ENCODE measurements around the gene UROC1. TPM values are rescaled to one million over a fixed set of nuclear protein-coding genes. Genes with fewer than 3 reads are reported as not detected.

The UROC1 gene
- total and polyA plus RNA-seq, 8 donors, result not detected

GRCh38 chr3:126514161-126514560, 3.4 kb downstream of the UROC1 start:
- Histone ChIP-seq H3K9me3 (no peaks in the 10 kb centered on the region), H3K4me3 (no peak overlapping the region), H3K27me3 (peaks cover 0 to 10% (median 0%) of the 10 kb centered on the region in 3 donors), H3K27ac (no peak overlapping the region), H3K36me3 (no peaks in the 10 kb centered on the region), H3K4me1 (no peaks in the 10 kb centered on the region)
- no peak for DNase-seq
- no peak for TF ChIP-seq POLR2A (IDR thresholded peaks at IDR 0.05)
- no peak for TF ChIP-seq EP300 (IDR thresholded peaks at IDR 0.05)
- no peak for TF ChIP-seq CTCF (IDR thresholded peaks at IDR 0.05)
- TF ChIP-seq POLR2AphosphoS5 (IDR thresholded peaks at IDR 0.05), result no peak
- WGBS, 5 donors, result 77 to 87% (median 85%) methylated on average over 11 of the region's 11 CpGs
- intact Hi-C loops (cut with DNase I; ENCODE audit: low total_unique reads), result no loop called here

GRCh38 chr3:126512916-126513650, 4.5 kb downstream of the UROC1 start:
- intact Hi-C loops (cut with DNase I; ENCODE audit: low total_unique reads), result no loop called here
- WGBS, 5 donors, result 69 to 89% (median 82%) methylated on average over 10 to 12 of the region's 12 CpGs
- Histone ChIP-seq H3K27ac (no peak overlapping the region), H3K4me1 (no peaks in the 10 kb centered on the region), H3K27me3 (peaks cover 0 to 10% (median 0%) of the 10 kb centered on the region in 3 donors), H3K9me3 (no peaks in the 10 kb centered on the region), H3K36me3 (no peaks in the 10 kb centered on the region), H3K4me3 (no peak overlapping the region)
- TF ChIP-seq POLR2A (IDR thresholded peaks at IDR 0.05) (no peak), CTCF (IDR thresholded peaks at IDR 0.05) (no peak), EP300 (IDR thresholded peaks at IDR 0.05) (no peak), POLR2AphosphoS5 (IDR thresholded peaks at IDR 0.05) (no peak)
- no peak for DNase-seq

- H3K4me1 ChIP-seq, result no peaks in the 10 kb centered on the region
- H3K4me3 ChIP-seq, result no peak overlapping the region
- DNase-seq, result no peak
- H3K36me3 ChIP-seq, result no peaks in the 10 kb centered on the region
- intact Hi-C loops (cut with DNase I; ENCODE audit: low total_unique reads), result no loop called here
- TF ChIP-seq POLR2AphosphoS5 (IDR thresholded peaks at IDR 0.05), result no peak
- TF ChIP-seq CTCF (IDR thresholded peaks at IDR 0.05), result no peak
- TF ChIP-seq EP300 (IDR thresholded peaks at IDR 0.05), result no peak
- TF ChIP-seq POLR2A (IDR thresholded peaks at IDR 0.05), result no peak
- WGBS, 5 donors, result 68 to 74% (median 72%) methylated on average over 7 of the region's 7 CpGs
- no peak overlapping the region for H3K27ac ChIP-seq
- H3K27me3 ChIP-seq, result no peaks in the 10 kb centered on the region
- no peaks in the 10 kb centered on the region for H3K9me3 ChIP-seq
These were observed 5.5 kb downstream of the UROC1 start for GRCh38 chr3:126512026-126512425.

- no peak for TF ChIP-seq CTCF (IDR thresholded peaks at IDR 0.05)
- no peak for TF ChIP-seq POLR2A (IDR thresholded peaks at IDR 0.05)
- TF ChIP-seq EP300 (IDR thresholded peaks at IDR 0.05), result no peak
- no peak for TF ChIP-seq POLR2AphosphoS5 (IDR thresholded peaks at IDR 0.05)
- 66 to 77% (median 72%) methylated on average over 7 of the region's 7 CpGs for WGBS, 5 donors
These were observed 6.3 kb downstream of the UROC1 start for GRCh38 chr3:126511291-126511690.

More at GRCh38 chr3:126511291-126511690, 6.3 kb downstream of the UROC1 start:
- H3K4me1 ChIP-seq, result no peaks in the 10 kb centered on the region
- H3K9me3 ChIP-seq, result no peaks in the 10 kb centered on the region
- no peak overlapping the region for H3K27ac ChIP-seq
- H3K27me3 ChIP-seq, result no peaks in the 10 kb centered on the region
- no peak overlapping the region for H3K4me3 ChIP-seq
- no peaks in the 10 kb centered on the region for H3K36me3 ChIP-seq
- intact Hi-C loops (cut with DNase I; ENCODE audit: low total_unique reads), result no loop called here
- DNase-seq, result no peak

All from stomach (tissue), 9 donors.